Panc1 (cell line): ENCODE results near the gene REV3L.

Experiments
- CTCF ChIP-seq: fragments of 450-650 bp; IDR thresholded peaks from 2 replicates; pipeline ENCODE4 v1.5.1; 2017; ENCODE audit warnings: mild to moderate bottlenecking
- SIN3A ChIP-seq: IDR thresholded peaks from 2 replicates; pipeline ENCODE4 v1.6.1; 2012; ENCODE audit warnings: low read depth, mild to moderate bottlenecking, low read length, moderate library complexity, borderline replicate concordance; ENCODE audit not compliant: insufficient read depth

- TF ChIP-seq SIN3A (no peak), CTCF (no peak)
Measured at GRCh38 chr6:111403388-111403787, 79.6 kb downstream of the REV3L start.
